Measurements from ENCODE around the gene NHLRC1. TPM values are rescaled to one million over a fixed set of nuclear protein-coding genes. Genes with fewer than 3 reads are reported as not detected.

NHLRC1 gene
- total RNA-seq, 1 donor from 2014 or later = 1.4 TPM

- DNase-seq = no peak
These were observed 16.4 kb upstream of the NHLRC1 start for GRCh38 chr6:18138906-18139305.

GRCh38 chr6:18136260-18136659 lies 13.8 kb upstream of the NHLRC1 start:
- DNase-seq = no peak

- no peak for DNase-seq
These were observed 12.7 kb upstream of the NHLRC1 start for GRCh38 chr6:18135171-18135570.

GRCh38 chr6:18132346-18132745 lies 9.9 kb upstream of the NHLRC1 start:
- DNase-seq = no peak

GRCh38 chr6:18126121-18126520 lies 3.6 kb upstream of the NHLRC1 start:
- DNase-seq = peak; percentile 7

- peak; percentile 6 for DNase-seq
These were observed 823 bp downstream of the NHLRC1 start for GRCh38 chr6:18121580-18122127.

GRCh38 chr6:18119236-18119635 lies 3.2 kb downstream of the NHLRC1 start:
- no peak for DNase-seq

- DNase-seq = no peak
These were observed 4.1 kb downstream of the NHLRC1 start for GRCh38 chr6:18118330-18118729.

- no peak for DNase-seq
These were observed 5.3 kb downstream of the NHLRC1 start for GRCh38 chr6:18117136-18117535.

- no peak for DNase-seq
These were observed 7.1 kb downstream of the NHLRC1 start for GRCh38 chr6:18115356-18115755.

GRCh38 chr6:18110162-18110561 lies 12.3 kb downstream of the NHLRC1 start:
- no peak for DNase-seq

GRCh38 chr6:18107061-18107460 lies 15.4 kb downstream of the NHLRC1 start:
- DNase-seq = no peak

GRCh38 chr6:18102783-18103509 lies 19.5 kb downstream of the NHLRC1 start:
- no peak for DNase-seq

- DNase-seq = no peak
These were observed 20.6 kb downstream of the NHLRC1 start for GRCh38 chr6:18101873-18102272.

GRCh38 chr6:18101271-18101670 lies 21.2 kb downstream of the NHLRC1 start:
- no peak for DNase-seq

- DNase-seq = no peak
These were observed 22.2 kb downstream of the NHLRC1 start for GRCh38 chr6:18100296-18100695.

- DNase-seq = no peak
These were observed 23.0 kb downstream of the NHLRC1 start for GRCh38 chr6:18099511-18099910.

- DNase-seq = no peak
These were observed 26.1 kb downstream of the NHLRC1 start for GRCh38 chr6:18096423-18096822.

GRCh38 chr6:18091382-18091781 lies 31.1 kb downstream of the NHLRC1 start:
- no peak for DNase-seq

- no peak for DNase-seq
These were observed 32.1 kb downstream of the NHLRC1 start for GRCh38 chr6:18090349-18090786.

- peak; percentile 4 for DNase-seq
These were observed 33.8 kb downstream of the NHLRC1 start for GRCh38 chr6:18088419-18089296.

- DNase-seq = no peak
These were observed 34.9 kb downstream of the NHLRC1 start for GRCh38 chr6:18087396-18088165.
